Activated T-helper 17 cell treated with anti-CD3 and anti-CD28 coated beads, Interleukin-2, amount 50 U/mL, for 72 hours (primary cell): Measurements from ENCODE around the gene VPS54. TPM values are rescaled to one million over a fixed set of nuclear protein-coding genes. Genes with fewer than 3 reads are reported as not detected.

Source experiments
- ATAC-seq: fragments of 150-1000 bp; cut with Tn5 transposase; replicated peaks from 2 replicates; pipeline ENCODE4 v1.10.0; 2021; ENCODE audit warnings: mild to moderate bottlenecking, moderate library complexity
- H3K27ac Mint-ChIP-seq: one replicate; pipeline ENCODE4 v1.8.0; 2022; ENCODE audit warnings: mixed read lengths
- H3K27me3 Mint-ChIP-seq: one replicate; pipeline ENCODE4 v1.8.0; 2022; ENCODE audit warnings: mixed read lengths
- H3K36me3 Mint-ChIP-seq: one replicate; pipeline ENCODE4 v1.8.0; 2022; ENCODE audit warnings: low read depth, mild to moderate bottlenecking, mixed read lengths
- H3K4me1 Mint-ChIP-seq: one replicate; pipeline ENCODE4 v1.8.0; 2022; ENCODE audit warnings: mixed read lengths
- H3K4me3 Mint-ChIP-seq: one replicate; pipeline ENCODE4 v1.8.0; 2022; ENCODE audit warnings: mild to moderate bottlenecking, mixed read lengths
- H3K9me3 Mint-ChIP-seq: one replicate; pipeline ENCODE4 v1.8.0; 2022; ENCODE audit warnings: mixed read lengths
- total RNA-seq, 2 donors: library from RNA; stranded (reverse); gene quantifications; one replicate each; pipeline ENCODE4 v1.2.3, GENCODE V29; 2022

The VPS54 gene
- total RNA-seq, 2 donors from 2014 or later, result 7.9 to 13.7 TPM

DNA sequence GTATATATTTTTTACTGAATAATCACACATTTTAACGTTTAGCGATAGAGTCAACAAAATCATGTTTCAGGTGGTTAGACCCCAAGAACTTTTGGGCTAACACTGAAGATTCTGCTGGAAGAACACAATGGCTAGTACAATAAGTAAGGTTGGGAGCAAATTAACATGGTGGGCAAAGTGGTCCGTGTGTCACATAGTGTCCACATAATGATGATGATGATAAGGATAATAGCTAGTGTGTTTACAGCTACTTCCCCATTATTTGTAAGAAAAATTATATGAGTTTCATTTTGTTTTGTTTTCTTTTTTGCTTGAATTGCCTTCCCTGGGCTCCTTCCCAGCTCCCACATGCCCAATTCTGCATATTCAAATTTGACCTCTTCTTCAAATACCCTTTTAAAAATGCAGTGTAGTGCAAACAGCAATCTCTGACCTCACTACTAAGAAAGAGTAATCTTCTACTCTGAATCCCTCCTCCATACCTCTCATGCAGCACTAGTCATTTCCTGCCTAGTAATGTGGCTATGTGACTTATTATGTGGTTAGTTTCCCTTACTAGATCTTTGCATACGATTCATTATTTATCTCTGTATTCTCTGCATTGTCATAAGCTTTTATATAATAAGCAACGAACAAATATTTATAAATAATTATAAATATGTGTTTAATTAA is 16.9 kb upstream of the VPS54 start:
- Mint-ChIP-seq H3K4me3 (peak overlapping the region; percentile 45), H3K27me3 (no peaks in the 10 kb centered on the region), H3K36me3 (no peaks in the 10 kb centered on the region), H3K4me1 (peaks cover 43% of the 10 kb centered on the region), H3K9me3 (peaks cover 8% of the 10 kb centered on the region), H3K27ac (peak overlapping the region; percentile 81)
- ATAC-seq, result peak; percentile 92

GRCh38 chr2:64035072-64035942 is 16.1 kb upstream of the VPS54 start:
- peak overlapping the region; percentile 81 for H3K27ac Mint-ChIP-seq
- no peaks in the 10 kb centered on the region for H3K36me3 Mint-ChIP-seq
- H3K4me1 Mint-ChIP-seq, result peaks cover 42% of the 10 kb centered on the region
- H3K4me3 Mint-ChIP-seq, result peak overlapping the region; percentile 45
- ATAC-seq, result peak; percentile 69
- no peaks in the 10 kb centered on the region for H3K27me3 Mint-ChIP-seq
- peaks cover 12% of the 10 kb centered on the region for H3K9me3 Mint-ChIP-seq

DNA sequence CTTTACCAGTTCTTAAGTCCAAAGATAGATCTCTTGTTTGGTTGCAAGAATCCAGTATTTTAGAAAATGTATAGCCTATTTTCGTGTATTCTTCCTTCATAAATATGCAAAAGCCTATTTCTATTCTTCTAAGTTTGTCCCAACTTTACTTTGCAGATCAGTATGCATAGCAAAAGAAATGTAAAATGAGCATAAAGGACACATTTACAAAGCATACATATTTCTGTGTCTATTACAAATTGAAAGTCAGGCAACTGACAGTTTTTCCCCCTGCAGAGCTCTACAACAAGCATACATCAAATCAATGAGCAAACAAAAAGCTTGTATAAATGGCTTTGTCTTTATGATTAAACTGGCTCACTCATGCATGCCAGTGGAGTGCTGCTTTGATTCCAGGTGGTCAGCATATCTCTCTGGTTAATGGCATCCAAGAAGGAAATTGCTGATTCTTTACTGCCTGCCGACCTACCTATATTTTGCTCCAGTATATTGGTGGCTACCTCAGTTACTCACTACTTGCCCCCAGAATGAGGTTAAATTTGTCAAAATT is 10.0 kb upstream of the VPS54 start:
- peaks cover 8% of the 10 kb centered on the region for H3K9me3 Mint-ChIP-seq
- H3K36me3 Mint-ChIP-seq, result no peaks in the 10 kb centered on the region
- no peak for ATAC-seq
- H3K4me3 Mint-ChIP-seq, result no peak overlapping the region
- peaks cover 19% of the 10 kb centered on the region for H3K4me1 Mint-ChIP-seq
- no peak overlapping the region for H3K27ac Mint-ChIP-seq
- no peaks in the 10 kb centered on the region for H3K27me3 Mint-ChIP-seq

- no peaks in the 10 kb centered on the region for H3K27me3 Mint-ChIP-seq
- ATAC-seq, result peak; percentile 70
- peak overlapping the region; percentile 53 for H3K4me3 Mint-ChIP-seq
- no peaks in the 10 kb centered on the region for H3K36me3 Mint-ChIP-seq
- H3K27ac Mint-ChIP-seq, result peak overlapping the region; percentile 64
- peaks cover 13% of the 10 kb centered on the region for H3K4me1 Mint-ChIP-seq
- peaks cover 3% of the 10 kb centered on the region for H3K9me3 Mint-ChIP-seq
These were observed 6.5 kb upstream of the VPS54 start for GRCh38 chr2:64025741-64026140.

DNA sequence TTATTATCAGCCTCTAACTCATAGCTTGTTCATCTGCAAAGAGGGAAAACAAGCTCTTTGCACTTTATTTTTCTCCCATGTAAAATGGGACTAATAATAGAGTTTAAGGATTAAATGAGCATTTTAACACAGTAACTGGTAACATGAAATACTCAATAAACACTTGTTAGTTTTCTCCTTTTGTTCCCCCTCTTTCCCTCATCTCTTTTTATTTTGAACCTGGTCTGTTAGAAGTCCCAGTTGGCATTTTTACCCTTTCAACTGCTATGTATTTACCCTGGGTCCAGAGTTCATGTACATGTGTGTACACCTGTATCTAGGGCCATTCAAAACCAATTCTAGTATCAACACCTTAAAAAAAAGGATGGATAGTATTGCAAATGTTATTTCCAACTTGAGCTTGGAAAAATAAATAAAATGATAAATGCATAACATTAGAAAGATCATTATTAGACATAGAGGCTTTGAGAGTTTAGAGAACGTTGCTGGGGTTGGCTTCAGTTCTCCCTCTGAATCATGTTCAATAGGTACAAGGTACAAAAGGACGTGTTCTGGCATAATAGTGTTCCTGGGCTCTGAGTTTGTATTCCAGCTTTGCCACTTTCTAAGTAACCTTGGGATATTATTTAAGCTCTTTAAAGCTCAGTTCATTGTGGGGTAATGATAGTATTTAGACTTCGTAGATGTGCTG is 5.2 kb upstream of the VPS54 start:
- Mint-ChIP-seq H3K27me3 (no peaks in the 10 kb centered on the region), H3K4me1 (peaks cover 19% of the 10 kb centered on the region), H3K9me3 (no peaks in the 10 kb centered on the region), H3K4me3 (no peak overlapping the region), H3K36me3 (no peaks in the 10 kb centered on the region), H3K27ac (no peak overlapping the region)
- ATAC-seq, result no peak

DNA sequence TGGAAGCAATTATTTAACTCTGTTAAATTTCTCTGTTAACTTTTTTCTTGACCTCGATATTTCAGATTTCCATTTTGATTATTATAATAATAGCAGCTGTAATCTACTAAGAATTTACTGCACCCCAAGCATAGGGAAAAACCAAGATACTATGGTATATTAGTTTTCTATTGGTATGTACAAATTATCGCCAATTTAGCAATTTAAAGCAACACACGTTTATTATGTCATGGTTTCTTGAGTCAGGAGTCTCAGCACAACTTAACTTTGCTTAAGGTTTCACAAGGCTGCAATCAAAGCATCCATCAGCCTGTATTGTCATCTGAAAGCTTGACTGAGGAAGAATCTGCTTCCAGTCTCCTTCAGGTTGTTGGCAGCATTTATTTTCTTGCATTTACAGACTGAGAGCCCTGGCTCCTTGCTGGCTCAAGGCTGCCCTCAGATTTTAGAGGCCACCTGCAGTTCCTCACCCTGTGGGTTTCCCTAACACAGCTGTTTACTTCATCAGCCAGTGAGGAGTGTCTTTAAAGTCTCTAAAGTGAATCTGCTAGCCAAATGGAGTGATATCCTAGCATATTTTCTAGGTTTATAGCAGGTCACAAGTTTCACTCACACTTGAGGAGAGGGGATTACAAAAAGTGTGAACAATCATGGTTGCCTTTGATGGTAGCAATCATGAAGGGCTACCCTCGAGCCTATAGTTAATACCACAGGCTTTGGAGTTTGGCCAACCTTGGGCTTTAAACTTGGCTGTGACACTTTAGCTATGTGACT is 4.4 kb upstream of the VPS54 start:
- Mint-ChIP-seq H3K27ac (no peak overlapping the region), H3K4me1 (peaks cover 19% of the 10 kb centered on the region), H3K4me3 (no peak overlapping the region), H3K27me3 (no peaks in the 10 kb centered on the region), H3K36me3 (no peaks in the 10 kb centered on the region), H3K9me3 (no peaks in the 10 kb centered on the region)
- ATAC-seq, result no peak

DNA sequence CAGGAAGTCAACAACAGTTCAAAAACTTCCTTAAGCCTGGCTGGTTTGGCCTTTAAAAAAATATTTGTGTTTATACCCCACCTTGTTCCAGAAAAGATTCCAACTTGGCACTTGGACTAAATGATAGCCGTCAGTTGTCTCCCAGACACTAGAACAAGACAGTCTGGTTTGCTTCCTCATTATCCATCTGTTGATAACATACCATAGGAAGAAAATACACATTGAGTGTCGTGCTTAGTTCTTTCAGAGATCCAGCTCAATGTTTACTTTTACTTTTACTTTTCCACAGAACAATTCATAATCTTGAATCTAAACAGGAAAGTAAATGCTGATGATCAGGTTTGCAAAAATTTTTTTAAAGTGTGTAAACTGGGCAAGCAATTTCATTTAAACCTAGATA is 2.4 kb upstream of the VPS54 start:
- Mint-ChIP-seq H3K36me3 (peaks cover 8% of the 10 kb centered on the region), H3K4me3 (peak overlapping the region; percentile 28), H3K27ac (no peak overlapping the region), H3K4me1 (peaks cover 20% of the 10 kb centered on the region), H3K27me3 (no peaks in the 10 kb centered on the region), H3K9me3 (no peaks in the 10 kb centered on the region)
- no peak for ATAC-seq

DNA sequence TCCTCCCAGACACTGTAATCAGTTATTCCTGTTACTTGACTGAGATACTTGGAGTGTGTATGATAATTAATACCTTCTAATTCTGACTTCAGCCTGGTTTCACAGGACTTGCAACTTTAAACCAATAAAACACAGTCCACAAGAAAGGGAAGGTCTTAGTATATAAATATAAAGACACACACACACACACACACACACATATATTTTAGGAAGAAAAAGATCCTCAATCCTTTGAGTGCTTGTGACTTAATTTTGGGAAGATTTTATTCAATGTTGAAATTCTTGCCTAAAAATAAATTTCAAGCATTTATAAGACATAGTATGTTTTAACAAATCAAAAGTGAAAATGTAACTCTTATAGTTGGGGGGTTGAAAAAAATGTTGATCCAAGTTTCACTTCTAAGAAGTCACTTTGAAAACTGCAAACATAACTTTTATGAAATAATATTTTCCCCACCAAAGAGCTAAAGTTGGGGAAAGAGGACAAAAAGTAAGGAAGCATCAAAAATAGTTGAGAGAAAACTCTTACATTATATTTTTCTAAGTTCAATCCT is 824 bp upstream of the VPS54 start:
- Mint-ChIP-seq H3K4me1 (peaks cover 16% of the 10 kb centered on the region), H3K4me3 (peak overlapping the region; percentile 99), H3K27ac (peak overlapping the region; percentile 98), H3K27me3 (no peaks in the 10 kb centered on the region), H3K9me3 (no peaks in the 10 kb centered on the region), H3K36me3 (peaks cover 8% of the 10 kb centered on the region)
- no peak for ATAC-seq

DNA sequence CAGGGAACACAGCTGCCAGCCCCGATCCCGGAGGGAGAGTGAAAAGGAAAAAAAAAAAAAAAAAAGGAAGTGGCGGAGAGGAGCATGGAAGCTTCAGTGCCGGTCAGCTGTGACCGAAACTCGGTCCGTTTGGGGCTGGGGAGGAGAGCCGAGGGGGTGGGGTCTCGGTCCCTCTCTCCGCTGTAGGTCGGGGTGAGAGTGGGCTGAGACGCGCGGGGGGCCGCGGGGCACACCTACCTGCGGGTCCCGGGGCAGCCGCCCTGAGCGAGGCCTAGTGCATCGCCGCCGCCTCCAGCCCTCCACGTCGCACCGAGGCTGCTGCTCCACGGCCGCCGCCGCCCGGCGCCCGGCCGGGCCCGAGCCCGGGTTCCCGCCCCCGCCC is 536 bp downstream of the VPS54 start:
- Mint-ChIP-seq H3K27ac (peak overlapping the region; percentile 100), H3K9me3 (no peaks in the 10 kb centered on the region), H3K4me3 (peak overlapping the region; percentile 99), H3K4me1 (peaks cover 16% of the 10 kb centered on the region), H3K27me3 (no peaks in the 10 kb centered on the region), H3K36me3 (peaks cover 8% of the 10 kb centered on the region)
- ATAC-seq, result no peak

- no peaks in the 10 kb centered on the region for H3K9me3 Mint-ChIP-seq
- H3K27me3 Mint-ChIP-seq, result no peaks in the 10 kb centered on the region
- ATAC-seq, result no peak
- H3K36me3 Mint-ChIP-seq, result peaks cover 8% of the 10 kb centered on the region
- H3K4me3 Mint-ChIP-seq, result peak overlapping the region; percentile 99
- peaks cover 16% of the 10 kb centered on the region for H3K4me1 Mint-ChIP-seq
- peak overlapping the region; percentile 100 for H3K27ac Mint-ChIP-seq
These were observed 1.2 kb downstream of the VPS54 start for GRCh38 chr2:64017811-64018700.

- Mint-ChIP-seq H3K4me1 (peaks cover 26% of the 10 kb centered on the region), H3K4me3 (no peak overlapping the region), H3K27me3 (no peaks in the 10 kb centered on the region), H3K36me3 (peaks cover 8% of the 10 kb centered on the region), H3K27ac (no peak overlapping the region), H3K9me3 (no peaks in the 10 kb centered on the region)
- ATAC-seq, result no peak
These were observed 3.3 kb downstream of the VPS54 start for GRCh38 chr2:64015898-64016297.

DNA sequence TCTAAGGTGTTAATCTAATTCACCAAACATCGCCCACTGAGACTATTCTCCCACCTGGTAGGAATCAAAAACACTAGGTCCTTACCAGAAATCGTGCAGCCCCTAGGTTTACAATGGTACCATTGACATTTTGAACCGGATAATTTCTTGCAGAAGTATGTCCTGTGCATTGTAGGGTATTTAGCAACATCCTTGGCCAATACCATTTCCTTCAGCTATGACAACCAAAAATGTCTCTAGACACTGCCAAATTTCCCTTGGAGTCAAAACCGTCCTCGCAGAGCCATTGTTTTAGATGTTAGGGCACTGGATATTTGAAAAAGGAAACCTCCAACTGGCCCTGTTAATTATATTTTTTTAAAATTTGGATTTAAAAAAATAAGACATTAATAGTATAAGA is 3.8 kb downstream of the VPS54 start:
- Mint-ChIP-seq H3K4me1 (peaks cover 26% of the 10 kb centered on the region), H3K9me3 (no peaks in the 10 kb centered on the region), H3K4me3 (no peak overlapping the region), H3K27ac (no peak overlapping the region), H3K36me3 (peaks cover 8% of the 10 kb centered on the region), H3K27me3 (no peaks in the 10 kb centered on the region)
- ATAC-seq, result no peak

GRCh38 chr2:64014628-64015027 is 4.6 kb downstream of the VPS54 start:
- Mint-ChIP-seq H3K27ac (no peak overlapping the region), H3K4me3 (no peak overlapping the region), H3K4me1 (peaks cover 21% of the 10 kb centered on the region), H3K36me3 (peaks cover 8% of the 10 kb centered on the region), H3K27me3 (no peaks in the 10 kb centered on the region), H3K9me3 (no peaks in the 10 kb centered on the region)
- ATAC-seq, result no peak
